Nephron progenitor cell (in vitro differentiated cells): ENCODE results near the gene ZNF296.
A peak's percentile ranks its signal among the peaks of the same experiment; 100 is the strongest.

Experiments used
- DNase-seq: peaks from one replicate; pipeline ENCODE4 v3.0.0; 2021
- H3K27ac Mint-ChIP-seq: 2 replicates; pipeline ENCODE4 v1.8.0; 2021; ENCODE audit warnings: mild to moderate bottlenecking, moderate library complexity, mixed read lengths
- H3K27me3 Mint-ChIP-seq: 2 replicates; pipeline ENCODE4 v1.8.0; 2021; ENCODE audit warnings: mild to moderate bottlenecking, low read depth, mixed read lengths; ENCODE audit not compliant: poor library complexity
- H3K36me3 Mint-ChIP-seq: 2 replicates; pipeline ENCODE4 v1.8.0; 2021; ENCODE audit warnings: low read depth, mixed read lengths
- H3K4me1 Mint-ChIP-seq: 2 replicates; pipeline ENCODE4 v1.8.0; 2021; ENCODE audit warnings: mixed read lengths
- H3K4me3 Mint-ChIP-seq: 2 replicates; pipeline ENCODE4 v1.8.0; 2021; ENCODE audit warnings: mild to moderate bottlenecking, moderate library complexity, mixed read lengths
- H3K9me3 Mint-ChIP-seq: 2 replicates; pipeline ENCODE4 v1.8.0; 2021; ENCODE audit warnings: mild to moderate bottlenecking, moderate library complexity, mixed read lengths
- CTCF ChIP-seq: fragments of 200-600 bp; sonication (generic); IDR thresholded peaks from 2 replicates; pipeline ENCODE4 v1.5.0; 2021; ENCODE audit warnings: antibody characterized with exemption

ZNF296 gene

GRCh38 chr19:45046355-45046754, 29.9 kb downstream of the ZNF296 start:
- no peak for TF ChIP-seq CTCF
- Mint-ChIP-seq H3K4me3 (no peak overlapping the region), H3K27ac (peak overlapping the region; percentile 91), H3K4me1 (peaks cover 6% of the 10 kb centered on the region), H3K9me3 (no peaks in the 10 kb centered on the region), H3K27me3 (no peaks in the 10 kb centered on the region), H3K36me3 (peaks cover 26% of the 10 kb centered on the region)
- DNase-seq: no peak

- peaks cover 30% of the 10 kb centered on the region for H3K36me3 Mint-ChIP-seq
- no peak for TF ChIP-seq CTCF
- H3K27me3 Mint-ChIP-seq: no peaks in the 10 kb centered on the region
- peaks cover 10% of the 10 kb centered on the region for H3K4me1 Mint-ChIP-seq
- no peak for DNase-seq
- H3K27ac Mint-ChIP-seq: peak overlapping the region; percentile 91
- no peaks in the 10 kb centered on the region for H3K9me3 Mint-ChIP-seq
- H3K4me3 Mint-ChIP-seq: no peak overlapping the region
These were observed 30.5 kb downstream of the ZNF296 start for GRCh38 chr19:45045671-45046353.

GRCh38 chr19:45041125-45041524, 35.2 kb downstream of the ZNF296 start:
- H3K27me3 Mint-ChIP-seq: no peaks in the 10 kb centered on the region
- TF ChIP-seq CTCF: no peak
- DNase-seq: no peak
- no peaks in the 10 kb centered on the region for H3K9me3 Mint-ChIP-seq
- no peak overlapping the region for H3K27ac Mint-ChIP-seq
- peaks cover 30% of the 10 kb centered on the region for H3K4me1 Mint-ChIP-seq
- peaks cover 25% of the 10 kb centered on the region for H3K36me3 Mint-ChIP-seq
- peak overlapping the region; percentile 67 for H3K4me3 Mint-ChIP-seq

GRCh38 chr19:45040059-45040771, 36.1 kb downstream of the ZNF296 start:
- Mint-ChIP-seq H3K4me3 (peak overlapping the region; percentile 98), H3K9me3 (no peaks in the 10 kb centered on the region), H3K4me1 (peaks cover 30% of the 10 kb centered on the region), H3K27me3 (no peaks in the 10 kb centered on the region), H3K36me3 (peaks cover 21% of the 10 kb centered on the region), H3K27ac (no peak overlapping the region)
- no peak for TF ChIP-seq CTCF
- DNase-seq: no peak

GRCh38 chr19:45038931-45039893, 37.1 kb downstream of the ZNF296 start, which contains the start of gene CLASRP:
TSS of gene CLASRP (plus strand) at chr19:45039045. CDS start at chr19:45040213, 1,168 bp downstream.
- Mint-ChIP-seq H3K27me3 (no peaks in the 10 kb centered on the region), H3K9me3 (no peaks in the 10 kb centered on the region), H3K27ac (peak within 1 kb of the TSS; percentile 94), H3K4me1 (peaks cover 30% of the 10 kb centered on the region), H3K4me3 (peak within 1 kb of the TSS; percentile 98), H3K36me3 (peaks cover 22% of the 10 kb centered on the region)
- DNase-seq: peak; percentile 93
- TF ChIP-seq CTCF: no peak
